ENCODE results near the gene KDM2B.
"Not testable (repeated sequence)": the region's sequence is repeated elsewhere in the genome, so short reads cannot be mapped to it uniquely, and the experiment has no call there.

Gene KDM2B

DNA sequence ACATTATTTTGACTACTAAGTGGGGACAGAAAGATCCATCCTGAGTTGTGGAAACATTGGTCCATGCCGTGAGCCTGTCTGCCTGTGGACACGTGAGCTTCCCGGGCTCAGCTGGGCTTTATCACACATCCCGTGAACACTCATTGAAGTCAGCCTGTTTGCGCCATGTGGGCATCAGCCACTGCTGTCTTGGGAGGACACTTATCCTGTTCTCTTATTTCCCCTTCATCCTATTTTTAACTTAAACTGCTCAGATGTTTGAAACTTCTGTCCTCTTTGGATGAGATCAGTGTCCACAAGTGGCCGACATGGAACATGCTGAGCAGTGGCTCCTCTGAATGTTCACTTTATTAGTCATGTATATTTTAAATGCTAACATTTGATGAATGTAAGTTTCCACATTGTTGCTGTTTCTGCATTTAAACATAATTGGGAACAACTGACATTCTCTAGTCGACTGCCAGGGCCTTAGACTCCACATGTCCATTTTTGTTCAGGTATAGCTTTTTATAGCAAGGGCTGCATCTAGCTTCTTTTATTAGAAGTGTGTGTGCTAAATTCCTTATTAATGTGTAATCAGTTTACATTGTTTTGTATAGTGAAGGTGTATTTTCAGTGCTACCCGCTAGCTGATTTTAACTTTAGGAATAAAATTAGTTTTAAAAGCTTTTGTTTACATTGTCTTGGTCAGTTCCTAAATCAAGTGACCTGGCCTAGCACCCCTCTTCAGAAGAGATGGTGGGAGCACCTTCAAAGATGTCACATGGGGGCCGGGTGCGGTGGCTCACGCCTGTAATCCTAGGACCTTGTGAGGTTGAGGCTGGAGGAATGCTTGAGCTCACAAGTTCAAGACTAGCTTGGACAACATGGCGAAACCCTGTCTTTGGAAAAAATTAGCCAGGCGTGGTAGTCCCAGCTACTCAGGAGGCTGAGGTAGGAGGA lies 156.9 kb downstream of the KDM2B start:
- DNase-seq = no peak

DNA sequence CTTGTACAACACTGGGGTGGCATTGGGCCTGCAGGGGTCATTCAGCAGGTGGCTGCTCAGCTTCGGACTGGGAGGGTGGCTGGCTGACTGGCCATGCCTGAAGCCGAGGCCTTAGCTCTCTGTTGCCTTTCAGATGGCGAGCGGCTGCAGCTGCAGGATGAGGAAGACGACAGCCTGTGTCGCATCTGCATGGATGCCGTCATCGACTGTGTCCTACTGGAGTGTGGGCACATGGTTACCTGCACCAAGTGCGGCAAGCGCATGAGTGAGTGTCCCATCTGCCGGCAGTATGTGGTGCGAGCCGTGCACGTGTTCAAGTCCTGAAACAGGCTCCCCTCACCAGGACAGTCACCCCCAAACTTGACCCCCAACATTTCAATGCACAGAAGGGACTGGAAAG lies 157.6 kb downstream of the KDM2B start:
- DNase-seq = no peak

- DNase-seq = no peak
These were observed 160.7 kb downstream of the KDM2B start for GRCh38 chr12:121420109-121420508.

- no peak for DNase-seq
These were observed 163.0 kb downstream of the KDM2B start for GRCh38 chr12:121417847-121418246.

DNA sequence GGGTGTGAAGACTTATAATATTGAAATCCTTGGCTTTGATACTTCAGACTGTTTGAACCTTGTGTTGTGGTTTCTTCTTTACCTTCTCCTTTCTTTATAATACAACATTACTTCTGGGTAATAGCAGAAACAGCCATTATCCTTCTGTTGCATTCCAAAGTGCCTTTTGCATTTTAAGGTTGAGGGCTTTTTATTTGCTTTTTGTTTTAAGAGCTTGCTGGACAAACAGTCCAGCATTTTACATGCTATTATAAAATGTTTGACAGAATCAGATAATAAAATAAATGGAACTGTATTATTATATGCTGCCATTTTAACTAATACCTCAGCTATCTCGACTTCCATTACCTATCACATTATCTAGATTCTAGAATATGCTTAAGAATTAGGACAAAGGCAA lies 166.9 kb downstream of the KDM2B start:
- no peak for DNase-seq

GRCh38 chr12:121405211-121405610 lies 175.6 kb downstream of the KDM2B start:
- no peak for DNase-seq

DNA sequence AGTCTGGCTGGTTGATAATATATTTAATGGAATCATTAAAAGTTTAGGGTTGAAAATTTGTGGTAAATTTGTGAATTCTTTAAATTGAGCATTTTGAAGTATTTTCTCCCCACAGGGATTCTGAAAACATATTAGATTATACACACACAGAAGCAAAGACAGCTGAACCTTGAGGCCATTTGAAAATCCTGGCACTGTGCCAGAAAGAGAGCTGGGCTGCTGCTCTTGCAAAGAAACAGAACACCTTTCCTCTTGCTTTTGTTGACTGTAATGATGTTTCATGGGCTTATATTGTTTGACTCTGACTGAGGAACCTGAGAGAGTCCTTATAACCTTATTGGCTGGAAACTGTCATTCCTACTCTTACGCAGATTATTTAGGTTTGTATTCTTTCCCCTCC lies 176.1 kb downstream of the KDM2B start:
- DNase-seq = peak; percentile 74

- DNase-seq = no peak
These were observed 177.1 kb downstream of the KDM2B start for GRCh38 chr12:121403721-121404120.

- DNase-seq = peak; percentile 9
These were observed 180.3 kb downstream of the KDM2B start for GRCh38 chr12:121400332-121401139.

DNA sequence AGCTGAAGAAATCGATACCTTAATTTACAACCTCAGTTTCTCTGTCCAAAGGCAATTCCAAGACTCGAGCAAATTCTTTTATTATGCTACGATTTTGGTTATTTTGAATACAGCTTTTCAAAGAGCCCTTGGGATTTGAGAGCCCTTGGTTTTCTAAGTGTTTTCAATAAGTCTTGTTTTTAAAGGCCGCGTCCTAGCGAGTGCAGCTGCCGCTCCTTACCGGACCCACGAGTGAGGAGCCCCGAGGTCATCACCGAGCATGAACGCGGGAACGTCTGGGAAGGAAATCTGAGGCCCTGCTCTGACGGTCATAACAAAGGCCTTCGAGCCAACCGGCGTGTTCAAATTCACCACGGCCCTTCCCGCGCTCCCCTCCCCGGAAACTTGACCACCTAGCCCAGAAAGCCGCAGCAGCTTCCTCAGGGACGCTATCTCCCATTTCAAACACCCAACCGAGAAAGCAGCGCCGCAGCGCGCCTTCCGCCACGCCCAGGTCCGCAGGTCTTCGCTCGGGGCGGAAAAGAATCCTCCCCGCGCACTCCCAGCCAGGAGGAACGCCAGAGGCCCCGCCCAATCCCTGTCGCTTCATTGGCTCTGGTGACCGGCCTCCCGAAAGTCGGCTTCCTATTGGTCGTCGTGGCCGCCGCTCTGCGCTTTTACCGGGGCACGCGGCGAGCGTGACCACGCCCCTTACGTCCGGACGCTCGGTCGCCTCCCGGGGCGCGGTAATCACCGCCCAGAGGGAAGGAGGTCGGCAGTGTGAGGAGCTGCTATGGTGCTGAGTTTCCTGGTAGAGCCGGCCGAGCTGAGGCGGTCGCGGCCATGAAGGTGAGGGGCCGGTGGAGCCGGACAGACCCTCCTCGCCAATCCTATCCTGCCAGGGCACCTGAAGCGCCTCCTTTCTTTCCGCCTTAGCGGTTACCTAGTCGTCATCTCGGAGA lies 181.2 kb downstream of the KDM2B start, which contains the start of gene RNF34:
Gene RNF34 (plus strand): TSS at position 728 of the 941 bp plus-strand sequence. CDS start 95 bp downstream, at position 823.
- DNase-seq = peak; percentile 97

- DNase-seq = no peak
These were observed 182.5 kb downstream of the KDM2B start for GRCh38 chr12:121398355-121398754.

GRCh38 chr12:121397521-121397920 lies 183.3 kb downstream of the KDM2B start:
- no peak for DNase-seq

- DNase-seq = no peak
These were observed 188.5 kb downstream of the KDM2B start for GRCh38 chr12:121392325-121392716.

GRCh38 chr12:121391619-121392324 lies 189.1 kb downstream of the KDM2B start:
- DNase-seq = no peak

DNA sequence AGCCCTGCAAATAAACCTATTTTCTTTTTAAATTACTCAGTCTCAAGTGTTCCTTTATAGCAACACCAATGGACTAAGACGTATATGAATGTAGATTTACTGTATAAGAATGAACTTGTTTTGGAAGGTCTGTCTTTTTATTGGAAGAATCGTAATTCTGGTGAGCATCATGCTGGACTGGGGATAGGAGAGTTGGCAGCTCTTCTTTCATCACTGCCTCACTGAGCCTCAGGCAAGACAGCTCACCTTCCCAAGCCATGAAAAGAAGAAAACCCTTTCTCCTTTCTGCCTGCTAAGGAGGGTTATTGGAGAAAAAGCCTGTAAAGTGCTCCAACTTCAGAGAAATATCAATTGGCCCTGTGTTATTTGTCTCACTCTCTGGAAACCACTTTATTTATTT lies 190.0 kb downstream of the KDM2B start:
- no peak for DNase-seq

- DNase-seq = no peak
These were observed 192.3 kb downstream of the KDM2B start for GRCh38 chr12:121388421-121388981.

DNA sequence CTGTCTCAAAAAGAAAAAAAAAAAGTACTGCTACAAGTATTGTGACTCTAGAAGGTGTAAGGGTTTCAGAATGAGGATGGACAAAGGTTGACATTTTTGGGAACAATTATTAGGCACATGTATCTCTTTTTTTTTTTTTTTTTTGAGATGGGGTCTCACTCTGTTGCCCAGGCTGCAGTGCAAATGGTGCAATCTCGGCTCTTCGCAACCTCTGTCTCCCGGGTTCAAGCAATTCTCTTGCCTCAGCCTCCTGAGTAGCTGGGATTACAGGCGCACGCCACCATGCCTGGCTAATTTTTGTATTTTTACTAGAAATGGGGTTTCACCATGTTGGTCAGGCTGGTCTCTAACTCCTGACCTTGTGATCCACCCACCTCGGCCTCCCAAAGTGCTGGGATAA lies 195.9 kb downstream of the KDM2B start:
- DNase-seq = not testable (repeated sequence)

- DNase-seq = no peak
These were observed 197.2 kb downstream of the KDM2B start for GRCh38 chr12:121383601-121384021.

GRCh38 chr12:121379945-121380344 lies 200.9 kb downstream of the KDM2B start:
- no peak for DNase-seq

Measured in NCI-H748 treated with DMSO at 0.1 percent for 48 hours (cell line).